Adrenal gland (tissue), 12 donors: ENCODE data around the gene DMRTC2. TPM values are rescaled to one million over a fixed set of nuclear protein-coding genes. Genes with fewer than 3 reads are reported as not detected.

ENCODE experiments used
- DNase-seq, 7 donors: peaks; one replicate each; pipeline ENCODE4 v3.0.0-alpha.2; 2019 to 2020
- H3K27ac ChIP-seq, 5 donors: fragments of 200-600 bp; sonication (generic) in 4 of 5; 1 replicate in 3 of 5; 2 replicates in 2 of 5; pipeline versions ENCODE4 v1.5.1 to v1.8.0; 2016 to 2020; ENCODE audit warnings: mild to moderate bottlenecking in 1 of 5
- H3K27me3 ChIP-seq: fragments of 200-600 bp; 2 replicates; pipeline ENCODE4 v1.8.0; 2021
- H3K36me3 ChIP-seq, 2 donors: fragments of 200-600 bp; replicated peaks in 1 of 2; 1 replicate in 1 of 2; 2 replicates in 1 of 2; pipeline versions ENCODE4 v1.5.1 to v1.8.0; 2018 to 2022
- H3K4me1 ChIP-seq, 2 donors: fragments of 200-600 bp; replicated peaks in 1 of 2; 1 replicate in 1 of 2; 2 replicates in 1 of 2; pipeline versions ENCODE4 v1.5.1 to v1.8.0; 2018 to 2021
- H3K4me3 ChIP-seq, 4 donors: fragments of 200-600 bp; sonication (generic) in 3 of 4; one replicate each; pipeline ENCODE4 v1.5.1; 2016 to 2018
- H3K9me3 ChIP-seq, 3 donors: fragments of 200-600 bp; sonication (generic) in 1 of 3; replicated peaks in 1 of 3; 1 replicate in 2 of 3; 2 replicates in 1 of 3; pipeline versions ENCODE4 v1.5.1 to v1.8.0; 2016 to 2021
- CTCF ChIP-seq, 6 experiments: fragments of 450-650 bp in 4 of 6; fragments of 200-600 bp in 2 of 6; sonication (generic) in 1 of 6; IDR thresholded peaks; 1 replicate in 5 of 6; 2 replicates in 1 of 6; pipeline versions ENCODE4 v1.5.1 to v1.8.0; 2016 to 2021; ENCODE audit warnings: antibody characterized with exemption in 6 of 6, mild to moderate bottlenecking in 2 of 6, moderate library complexity in 1 of 6
- POLR2A ChIP-seq, 2 donors: fragments of 450-650 bp; IDR thresholded peaks; one replicate each; pipeline ENCODE4 v1.6.1; 2017; ENCODE audit warnings: antibody characterized with exemption in 2 of 2, mild to moderate bottlenecking in 2 of 2, moderate library complexity in 1 of 2
- WGBS, 4 donors: extraction: QIAGEN DNeasy Blood & Tissue Kit in 2 of 4; methylation state at CpG; one replicate each; pipeline versions ENCODE4 v1.1.5 to v1.1.7; 2013 to 2017; 5-methylcytosine and 5-hydroxymethylcytosine counted together
- intact Hi-C, 2 donors: fragments of 100-400 bp; cut with DNase I; formaldehyde crosslinking; loops; one replicate each; pipeline versions ENCODE4 v1.14.1 to v1.15.0; 2022 to 2023
- polyA plus RNA-seq, 3 donors: library from polyadenylated mRNA; stranded (reverse); fragments of 200-250 nt in 2 of 3; fragments of 350-450 nt in 1 of 3; fragmentation: Illumina TruSeq in 1 of 3; extraction: RNeasy Lipid Tissue Mini Kit (QIAGEN cat#74804) in 1 of 3; gene quantifications; one replicate each; pipeline ENCODE4 v1.2.3, GENCODE V29; 2013 to 2014
- total RNA-seq, 9 donors: library from RNA; depleted of rRNA in 4 of 9; stranded (reverse); fragments of >200 nt in 4 of 9; fragments of 120-200 nt in 1 of 9; fragmentation: NEBNext Ultra II Directional in 1 of 9; extraction: Animal tissue kit (Norgen Biotek cat#: 25700) in 1 of 9; gene quantifications; one replicate each; pipeline versions ENCODE4 v1.1.0 to v1.2.4, GENCODE V29; 2013 to 2023
- donor health status: healthy with polysubstance abuse.
- donor health status: Bipolar disorder and iron deficiency.
- donor health status: DM: yes; HTN: yes; CAD: no.
- donor health status: DM: no; HTN: no; CAD: no.
- donor health status: DM: no; HTN: no; CAD: no.
- donor health status: DM: yes; HTN: yes; CAD: no.

The DMRTC2 gene
- total and polyA plus RNA-seq, 12 donors: not detected

DNA sequence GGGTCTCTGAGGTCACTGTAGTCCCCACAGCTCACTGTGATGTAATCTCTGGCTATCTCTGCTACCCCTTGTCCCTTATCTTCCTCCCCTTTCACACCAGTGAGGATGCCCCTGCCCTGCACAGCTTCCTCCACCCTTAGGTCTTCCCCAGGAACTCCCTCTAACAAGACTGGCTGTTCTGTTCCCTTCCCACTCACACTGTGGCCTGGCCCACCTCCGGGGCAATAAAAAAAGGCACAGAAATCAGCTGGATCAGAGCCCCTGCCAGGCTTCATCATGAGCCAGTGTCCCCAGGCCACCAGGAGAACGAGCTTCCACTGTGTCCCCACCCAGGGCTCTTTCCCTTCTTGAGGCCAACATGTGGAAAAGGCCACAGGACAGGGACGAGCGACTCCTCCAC, 43.8 kb upstream of the DMRTC2 start:
- no peaks in the 10 kb centered on the region for H3K4me1 ChIP-seq
- H3K27ac ChIP-seq: no peak overlapping the region
- H3K9me3 ChIP-seq: no peaks in the 10 kb centered on the region
- 68 to 87% (median 78%) methylated on average over 4 of the region's 4 CpGs for WGBS, 4 donors
- H3K36me3 ChIP-seq: no peaks in the 10 kb centered on the region
- H3K27me3 ChIP-seq: no peaks in the 10 kb centered on the region
- DNase-seq: no peak
- intact Hi-C loops: no loop called here
- no peak overlapping the region for H3K4me3 ChIP-seq
- TF ChIP-seq POLR2A (IDR thresholded peaks at IDR 0.05) (no peak), CTCF (IDR thresholded peaks at IDR 0.05) (no peak)

DNA sequence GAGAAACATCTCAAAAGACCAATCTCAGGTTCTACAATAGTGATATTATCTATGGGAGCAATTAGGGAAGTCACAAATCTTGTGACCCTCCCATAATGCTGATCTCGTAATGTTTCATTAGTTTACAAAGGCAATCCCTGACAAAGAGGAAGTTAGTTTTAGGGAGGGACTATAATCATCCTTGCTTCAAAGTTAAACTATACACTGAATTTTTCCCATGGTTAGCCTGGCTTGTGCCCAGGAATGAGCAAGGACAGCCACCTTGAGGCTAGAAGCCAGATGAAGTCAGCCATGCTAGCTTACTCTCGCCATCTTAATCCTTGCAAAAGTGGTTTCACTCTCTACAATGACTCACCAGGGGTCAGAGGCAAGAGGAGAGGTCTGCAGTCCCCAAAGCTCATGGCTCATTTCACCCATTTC, 43.0 kb upstream of the DMRTC2 start:
- no peaks in the 10 kb centered on the region for H3K27me3 ChIP-seq
- H3K4me3 ChIP-seq: no peak overlapping the region
- peak in 1 of 7 donors; percentile 25 for DNase-seq
- intact Hi-C loops: no loop called here
- no peaks in the 10 kb centered on the region for H3K9me3 ChIP-seq
- no peaks in the 10 kb centered on the region for H3K4me1 ChIP-seq
- no peaks in the 10 kb centered on the region for H3K36me3 ChIP-seq
- no peak overlapping the region for H3K27ac ChIP-seq
- 41 to 65% (median 52%) methylated on average over 2 of the region's 2 CpGs for WGBS, 4 donors
- TF ChIP-seq POLR2A (IDR thresholded peaks at IDR 0.05) (no peak), CTCF (IDR thresholded peaks at IDR 0.05) (no peak)

GRCh38 chr19:41802770-41803169, 42.1 kb upstream of the DMRTC2 start:
- no peak for DNase-seq
- Histone ChIP-seq H3K27ac (no peak overlapping the region), H3K36me3 (no peaks in the 10 kb centered on the region), H3K27me3 (no peaks in the 10 kb centered on the region), H3K4me3 (no peak overlapping the region), H3K4me1 (no peaks in the 10 kb centered on the region), H3K9me3 (no peaks in the 10 kb centered on the region)
- intact Hi-C loops: no loop called here
- WGBS, 4 donors: 67 to 89% (median 68%) methylated on average over 2 of the region's 2 CpGs
- TF ChIP-seq POLR2A (IDR thresholded peaks at IDR 0.05) (no peak), CTCF (IDR thresholded peaks at IDR 0.05) (no peak)

GRCh38 chr19:41804336-41804735, 40.5 kb upstream of the DMRTC2 start:
- Histone ChIP-seq H3K27ac (no peak overlapping the region), H3K9me3 (no peaks in the 10 kb centered on the region), H3K4me3 (no peak overlapping the region), H3K36me3 (no peaks in the 10 kb centered on the region), H3K4me1 (no peaks in the 10 kb centered on the region), H3K27me3 (no peaks in the 10 kb centered on the region)
- 63 to 79% (median 71%) methylated on average over 3 of the region's 3 CpGs for WGBS, 4 donors
- TF ChIP-seq CTCF (IDR thresholded peaks at IDR 0.05) (no peak), POLR2A (IDR thresholded peaks at IDR 0.05) (no peak)
- intact Hi-C loops: no loop called here
- DNase-seq: no peak
